Activated CD4-positive, alpha-beta T cell treated with anti-CD3 and anti-CD28 coated beads, Interleukin-2, Interleukin-4, amounts not matched to agents 100 ng/mL and 50 ng/mL, durations not matched to agents 16 hours and 8 hours (primary cell): ENCODE measurements around the gene PPEF1.
A peak's percentile ranks its signal among the peaks of the same experiment; 100 is the strongest.

Source experiments
- DNase-seq: peaks from one replicate; pipeline ENCODE4 v3.0.0-alpha.2; 2020; ENCODE audit warnings: low spot score

Gene PPEF1, protein sequence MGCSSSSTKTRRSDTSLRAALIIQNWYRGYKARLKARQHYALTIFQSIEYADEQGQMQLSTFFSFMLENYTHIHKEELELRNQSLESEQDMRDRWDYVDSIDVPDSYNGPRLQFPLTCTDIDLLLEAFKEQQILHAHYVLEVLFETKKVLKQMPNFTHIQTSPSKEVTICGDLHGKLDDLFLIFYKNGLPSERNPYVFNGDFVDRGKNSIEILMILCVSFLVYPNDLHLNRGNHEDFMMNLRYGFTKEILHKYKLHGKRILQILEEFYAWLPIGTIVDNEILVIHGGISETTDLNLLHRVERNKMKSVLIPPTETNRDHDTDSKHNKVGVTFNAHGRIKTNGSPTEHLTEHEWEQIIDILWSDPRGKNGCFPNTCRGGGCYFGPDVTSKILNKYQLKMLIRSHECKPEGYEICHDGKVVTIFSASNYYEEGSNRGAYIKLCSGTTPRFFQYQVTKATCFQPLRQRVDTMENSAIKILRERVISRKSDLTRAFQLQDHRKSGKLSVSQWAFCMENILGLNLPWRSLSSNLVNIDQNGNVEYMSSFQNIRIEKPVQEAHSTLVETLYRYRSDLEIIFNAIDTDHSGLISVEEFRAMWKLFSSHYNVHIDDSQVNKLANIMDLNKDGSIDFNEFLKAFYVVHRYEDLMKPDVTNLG

DNA sequence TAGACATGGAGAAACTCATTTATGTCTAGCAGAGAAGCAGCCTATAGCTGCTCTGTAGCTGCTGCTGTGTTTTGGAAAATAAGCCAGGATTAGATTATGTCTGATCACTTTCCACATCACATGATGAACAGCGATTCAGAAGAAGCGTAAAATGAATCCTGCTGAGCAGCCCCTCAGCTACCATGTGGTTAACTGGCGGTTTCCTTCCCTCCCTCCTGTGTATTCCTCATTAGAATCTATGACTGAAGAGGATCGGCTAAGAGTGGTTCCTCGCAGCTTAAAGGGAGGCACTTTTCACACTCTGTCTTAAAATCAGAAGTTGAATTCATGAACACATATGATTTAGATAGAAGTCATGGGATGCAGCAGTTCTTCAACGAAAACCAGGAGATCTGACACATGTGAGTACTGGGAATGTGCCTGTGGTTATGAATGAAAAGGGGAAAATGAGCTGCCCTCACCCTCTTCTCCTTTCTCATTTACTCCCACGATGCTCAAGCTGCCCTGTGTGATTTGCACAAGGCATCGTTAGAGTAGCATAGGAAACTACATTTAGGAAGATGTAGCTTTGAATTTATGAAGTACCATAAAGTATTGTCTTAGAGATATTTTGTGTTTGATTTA lies at the start of gene PPEF1:
Gene PPEF1, plus strand, starts transcription at position 220 of the 624 bp plus-strand sequence. Its CDS starts 136 bp downstream, at position 356.
- no peak for DNase-seq

GRCh38 chrX:18661273-18661672 lies 46.2 kb upstream of the PPEF1 start:
- DNase-seq = no peak

DNA sequence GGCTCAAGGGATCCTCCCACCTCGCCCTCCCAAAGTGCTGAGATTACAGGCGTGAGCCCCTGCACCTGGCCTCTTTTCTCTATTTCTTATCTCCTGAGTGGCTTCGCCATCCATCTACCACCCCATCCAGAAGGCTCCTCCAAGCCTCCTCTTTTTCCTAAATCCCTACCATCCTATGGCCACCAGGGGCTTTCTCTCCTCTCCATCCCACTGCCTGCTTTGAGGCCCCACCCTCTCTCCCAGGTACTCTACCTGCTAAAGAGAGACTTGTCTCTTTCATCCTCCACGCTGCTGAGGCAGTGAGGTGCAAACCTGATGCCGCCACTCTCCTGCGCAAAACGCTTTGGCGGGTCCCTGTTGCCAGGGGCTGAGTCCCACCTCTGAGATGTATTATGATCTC lies 42.5 kb upstream of the PPEF1 start:
- no peak for DNase-seq

- DNase-seq = no peak
Measured at GRCh38 chrX:18666614-18667013, 40.8 kb upstream of the PPEF1 start.

GRCh38 chrX:18668071-18668835 lies 39.2 kb upstream of the PPEF1 start:
- DNase-seq = no peak

DNA sequence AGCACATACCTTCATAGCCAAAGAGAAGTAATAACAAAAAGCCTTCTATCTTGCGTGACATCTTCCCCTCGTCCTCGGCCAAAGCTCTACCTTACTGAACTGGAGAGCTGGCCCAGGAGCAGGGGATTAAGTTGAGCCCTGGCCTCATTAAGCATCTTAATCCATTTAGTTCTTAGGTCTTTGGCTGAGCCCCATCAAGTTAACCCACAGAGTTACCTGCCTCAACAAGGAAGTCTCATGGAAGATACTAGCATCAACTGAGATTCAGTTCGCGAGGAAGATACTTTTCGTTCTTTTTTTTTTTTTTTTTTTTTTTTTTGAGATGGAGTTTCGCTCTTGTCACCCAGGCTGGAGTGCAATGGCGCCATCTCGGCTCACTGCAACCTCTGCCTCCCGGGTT lies 35.4 kb upstream of the PPEF1 start, which contains the start of gene RS1:
Gene RS1, minus strand, starts transcription at position 101 of the 400 bp plus-strand sequence. Its CDS starts 40 bp downstream, at position 61.
- no peak for DNase-seq

- no peak for DNase-seq
Measured at GRCh38 chrX:18674417-18674787, 33.0 kb upstream of the PPEF1 start.

DNA sequence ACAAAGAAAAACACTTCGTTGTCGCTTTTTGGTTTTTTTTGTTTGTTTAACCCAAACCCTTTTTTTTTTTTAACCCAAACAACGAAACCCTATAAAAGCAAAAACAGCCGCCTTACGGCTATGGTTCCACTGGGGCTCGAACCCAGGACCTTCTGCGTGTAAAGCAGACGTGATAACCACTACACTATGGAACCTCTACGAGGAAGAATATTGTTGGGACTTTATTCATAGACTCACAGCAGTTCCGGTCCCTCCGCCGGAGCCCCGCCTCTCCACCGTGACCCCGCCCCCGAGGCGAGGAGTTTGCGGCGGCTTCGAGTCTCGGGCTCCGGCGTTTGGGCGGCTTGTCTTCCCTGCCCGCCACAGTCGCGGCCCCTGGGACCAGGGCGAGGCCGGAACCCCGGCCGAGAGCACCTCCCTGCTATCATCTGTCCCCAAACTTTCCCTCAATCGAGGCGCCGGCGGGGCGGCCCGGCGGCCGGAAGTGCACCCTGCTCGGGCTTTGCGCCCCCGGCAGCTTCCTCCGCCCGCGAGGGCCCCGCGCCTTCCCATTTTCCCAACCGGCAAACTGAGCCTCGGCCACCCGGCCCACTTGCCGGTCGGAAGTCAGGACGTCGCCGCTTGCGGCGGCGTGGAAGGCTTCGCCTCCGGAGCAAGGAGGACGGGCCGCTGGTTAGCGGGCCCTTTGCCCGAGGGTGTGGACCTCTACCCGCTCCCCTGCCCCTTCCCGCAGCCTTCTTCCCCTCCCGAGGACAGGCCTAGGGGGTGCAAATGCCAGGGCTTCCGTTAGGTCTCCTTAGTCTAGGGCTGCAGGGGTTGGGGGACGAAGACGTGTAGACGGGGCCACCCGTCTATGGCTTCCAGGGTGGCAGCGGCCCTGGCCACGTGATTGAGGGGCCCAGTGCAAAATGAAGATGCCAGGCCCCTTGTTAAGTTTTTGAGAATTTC lies 32.4 kb upstream of the PPEF1 start:
- DNase-seq = peak; percentile 84

GRCh38 chrX:18676050-18676449 lies 31.4 kb upstream of the PPEF1 start:
- no peak for DNase-seq

DNA sequence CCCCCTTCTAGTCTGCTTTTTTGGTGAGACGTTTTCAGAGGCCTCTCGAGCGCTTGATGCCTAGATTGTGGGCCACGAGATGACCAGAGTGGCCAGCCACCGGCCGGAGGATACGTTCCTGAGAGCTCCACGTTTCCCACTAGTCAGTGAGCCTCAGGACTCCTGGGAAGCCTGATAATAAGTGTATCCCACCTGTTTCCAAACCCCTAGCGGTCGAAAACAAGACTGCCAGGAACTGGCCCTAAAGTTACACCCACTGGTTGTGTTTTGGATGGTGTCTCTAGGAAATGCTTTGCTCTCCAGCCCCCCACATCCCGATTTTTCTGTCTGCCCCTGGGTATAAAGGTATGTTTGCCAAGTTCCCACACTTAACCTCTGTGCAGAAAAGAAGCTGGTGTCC lies 31.0 kb upstream of the PPEF1 start:
- no peak for DNase-seq

GRCh38 chrX:18677161-18677869 lies 30.1 kb upstream of the PPEF1 start:
- DNase-seq = no peak

DNA sequence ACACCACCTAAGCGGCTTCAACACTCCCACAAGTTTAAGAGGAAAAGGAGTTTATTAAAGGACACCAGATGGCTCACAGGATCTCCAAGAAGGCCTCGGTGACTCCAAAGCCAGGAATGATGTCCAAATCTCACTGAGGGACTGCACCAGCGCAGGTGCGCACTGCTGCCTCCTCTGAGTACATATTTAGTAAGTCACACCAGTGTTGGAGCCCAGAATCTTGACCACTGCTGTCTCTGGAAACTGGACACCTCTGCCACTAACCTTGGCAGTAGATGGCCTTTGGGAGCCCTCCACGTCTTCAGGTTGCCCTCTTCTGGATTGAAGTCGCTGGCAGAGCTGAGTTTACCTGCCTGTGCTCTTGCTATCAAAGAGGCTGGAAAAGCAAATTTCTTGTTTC lies 25.4 kb upstream of the PPEF1 start:
- no peak for DNase-seq

- no peak for DNase-seq
Measured at GRCh38 chrX:18682979-18683387, 24.5 kb upstream of the PPEF1 start.

GRCh38 chrX:18687856-18688495 lies 19.5 kb upstream of the PPEF1 start:
- DNase-seq = no peak

DNA sequence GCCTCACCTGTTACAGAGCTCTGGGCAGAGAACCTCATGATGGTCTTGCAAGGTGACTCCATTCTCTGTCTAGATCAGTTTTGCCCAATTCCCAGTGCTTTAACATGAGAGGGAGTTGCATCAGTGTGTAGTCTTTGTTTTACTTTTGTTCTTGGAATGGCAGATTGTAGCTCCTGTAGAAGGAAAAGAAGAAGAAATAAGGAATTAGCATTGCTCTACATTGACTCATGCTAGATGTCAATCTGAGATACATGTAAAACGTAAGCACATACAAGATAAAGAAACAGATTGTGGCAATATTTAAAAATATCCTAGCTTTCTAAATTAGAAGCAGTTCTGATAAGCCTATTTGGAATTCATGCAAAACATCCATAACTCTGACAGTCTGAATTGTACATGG lies 16.0 kb upstream of the PPEF1 start:
- no peak for DNase-seq

GRCh38 chrX:18692541-18692940 lies 14.9 kb upstream of the PPEF1 start:
- no peak for DNase-seq

DNA sequence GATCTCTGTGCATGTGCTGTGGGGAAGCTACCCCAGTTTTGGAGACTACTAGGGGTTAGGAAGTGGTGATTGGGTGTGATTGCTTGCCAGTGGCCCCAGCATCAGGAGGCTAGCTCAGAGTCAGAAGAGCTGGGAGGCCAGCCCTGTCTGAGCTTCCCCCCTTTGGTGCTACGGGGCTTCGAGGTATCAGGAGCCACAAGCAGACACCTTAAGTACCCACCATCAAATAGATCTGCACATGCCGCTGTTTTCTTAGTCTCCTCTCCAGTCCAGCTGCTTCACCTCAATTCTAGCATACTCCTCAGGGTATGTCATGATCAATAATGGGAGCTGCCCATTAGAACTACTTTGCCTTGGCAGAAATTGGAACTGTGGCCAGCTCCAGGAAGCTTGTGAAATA lies 10.8 kb upstream of the PPEF1 start:
- DNase-seq = no peak

- no peak for DNase-seq
Measured at GRCh38 chrX:18698737-18699650, 8.5 kb upstream of the PPEF1 start.
